GM12878 (cell line): ENCODE results near the gene BBC3. TPM values are rescaled to one million over a fixed set of nuclear protein-coding genes. Genes with fewer than 3 reads are reported as not detected.
A peak's percentile ranks its signal among the peaks of the same experiment; 100 is the strongest.

Source experiments
- CBFB ChIP-seq: IDR thresholded peaks from 2 replicates; pipeline ENCODE4 v1.6.1; 2016; ENCODE audit warnings: antibody characterized with exemption, low read depth
- CBX5 ChIP-seq: sonication (generic); IDR thresholded peaks from 2 replicates; pipeline ENCODE4 v1.6.1; 2016; ENCODE audit warnings: low read depth, moderate library complexity, mild to moderate bottlenecking, inconsistent platforms
- CHD2 ChIP-seq: IDR thresholded peaks from 2 replicates; pipeline ENCODE4 v1.6.1; 2011; ENCODE audit warnings: low read depth, low read length, improper control_type of control experiment, borderline replicate concordance
- CHD4 ChIP-seq: fragments of 200-600 bp; sonication (generic); IDR thresholded peaks from 2 replicates; pipeline ENCODE4 v1.6.1; 2016; ENCODE audit warnings: mild to moderate bottlenecking
- CREB1 ChIP-seq: IDR thresholded peaks from 2 replicates; pipeline ENCODE4 v1.6.1; 2012; ENCODE audit warnings: low read depth, mild to moderate bottlenecking, inconsistent platforms
- CTCF ChIP-seq, 3 experiments: IDR thresholded peaks in 2 of 3; conservative IDR thresholded peaks in 1 of 3; 2 replicates each; pipeline ENCODE4 v1.5.1; 2011; ENCODE audit warnings: low read depth in 3 of 3, low read length in 3 of 3, mild to moderate bottlenecking in 3 of 3, control low read depth in 2 of 3, moderate library complexity in 2 of 3, inconsistent platforms in 1 of 3, mixed read lengths in 1 of 3; ENCODE audit not compliant: control insufficient read depth in 2 of 3, insufficient read depth in 1 of 3; ENCODE audit errors: extremely low read depth in 1 of 3
- ESRRA ChIP-seq: IDR thresholded peaks from 2 replicates; pipeline ENCODE4 v1.6.1; 2012; ENCODE audit warnings: mild to moderate bottlenecking, low read length, improper control_type of control experiment
- FOXM1 ChIP-seq: IDR thresholded peaks from 2 replicates; pipeline ENCODE4 v1.6.1; 2012; ENCODE audit warnings: low read depth, mild to moderate bottlenecking, inconsistent platforms, low read length, moderate library complexity
- HDGF ChIP-seq: fragments of 450-650 bp; IDR thresholded peaks from 2 replicates; pipeline ENCODE4 v1.6.1; 2016; ENCODE audit warnings: antibody characterized with exemption
- IKZF1 ChIP-seq: fragments of 450-650 bp; conservative IDR thresholded peaks from 2 replicates; pipeline ENCODE4 v1.6.1; 2017; ENCODE audit warnings: antibody characterized with exemption, mild to moderate bottlenecking
- IRF3 ChIP-seq: fragments of 450-650 bp; IDR thresholded peaks from 2 replicates; pipeline ENCODE4 v1.6.1; 2014; ENCODE audit warnings: mild to moderate bottlenecking
- MAX ChIP-seq: IDR thresholded peaks from 2 replicates; pipeline ENCODE4 v1.6.1; 2012; ENCODE audit warnings: low read depth, low read length, improper control_type of control experiment
- MEF2A ChIP-seq: IDR thresholded peaks from 2 replicates; pipeline ENCODE4 v1.6.1; 2011; ENCODE audit warnings: low read depth, mild to moderate bottlenecking, low read length, moderate library complexity; ENCODE audit not compliant: insufficient read depth
- MYC ChIP-seq: IDR thresholded peaks from 2 replicates; pipeline ENCODE4 v1.6.1; 2011; ENCODE audit warnings: mild to moderate bottlenecking, low read length, moderate library complexity, inconsistent platforms; ENCODE audit not compliant: insufficient read depth, insufficient replicate concordance, insufficient read length, severe bottlenecking
- NR2C1 ChIP-seq: fragments of 450-650 bp; IDR thresholded peaks from 2 replicates; pipeline ENCODE4 v1.6.1; 2017; ENCODE audit warnings: antibody characterized with exemption, mild to moderate bottlenecking, moderate library complexity
- POLR2A ChIP-seq: IDR thresholded peaks from 2 replicates; pipeline ENCODE4 v1.6.1; 2011; ENCODE audit warnings: low read depth, mild to moderate bottlenecking, low read length
- RUNX3 ChIP-seq: IDR thresholded peaks from 2 replicates; pipeline ENCODE4 v1.6.1; 2012; ENCODE audit warnings: low read length, inconsistent platforms
- SIN3A ChIP-seq: IDR thresholded peaks from 2 replicates; pipeline ENCODE4 v1.6.1; 2012; ENCODE audit warnings: low read depth, low read length, improper control_type of control experiment
- SP1 ChIP-seq: IDR thresholded peaks from one replicate; pipeline ENCODE4 v1.6.1; 2011; ENCODE audit warnings: low read depth, low read length
- SPI1 ChIP-seq: IDR thresholded peaks from 2 replicates; pipeline ENCODE4 v1.6.1; 2011; ENCODE audit warnings: low read depth, mild to moderate bottlenecking, low read length, moderate library complexity, borderline replicate concordance; ENCODE audit not compliant: insufficient read depth
- STAT1 ChIP-seq: fragments of 450-650 bp; conservative IDR thresholded peaks from 2 replicates; pipeline ENCODE4 v1.6.1; 2014; ENCODE audit warnings: antibody characterized with exemption, mild to moderate bottlenecking
- SUZ12 ChIP-seq: fragments of 200-600 bp; sonication (generic); IDR thresholded peaks from one replicate; pipeline ENCODE4 v1.6.1; 2018; ENCODE audit warnings: antibody characterized with exemption, mild to moderate bottlenecking; ENCODE audit not compliant: unreplicated experiment
- YY1 ChIP-seq: IDR thresholded peaks from 2 replicates; pipeline ENCODE4 v1.6.1; 2011; ENCODE audit warnings: low read depth, mild to moderate bottlenecking, low read length
- ZBTB40 ChIP-seq: fragments of 450-650 bp; IDR thresholded peaks from 2 replicates; pipeline ENCODE4 v1.6.1; 2016; ENCODE audit warnings: mild to moderate bottlenecking, moderate library complexity, borderline replicate concordance
- polyA plus RNA-seq, 11 experiments: library from polyadenylated mRNA; depleted of rRNA in 4 of 11; unstranded in 6 of 11; stranded (reverse) in 5 of 11; fragments of >200 nt; fragmentation: Nextera tagmentation in 4 of 11; fragmentation: Illumina TruSeq in 1 of 11; extraction: Ambion mirVana in 4 of 11; extraction: Trizol in 1 of 11; gene quantifications; 1 replicate in 1 of 11; 2 replicates in 10 of 11; pipeline versions ENCODE4 v1.2.1 to v1.2.3, GENCODE V29; 2011 to 2016; ENCODE audit warnings: inconsistent platforms in 2 of 11, missing spikeins in 2 of 11, low read depth in 1 of 11
- total RNA-seq, 4 experiments: library from RNA; depleted of rRNA in 3 of 4; stranded (reverse); fragments of >200 nt in 3 of 4; fragmentation: Illumina TruSeq in 1 of 4; extraction: Trizol in 1 of 4; gene quantifications; 2 replicates each; pipeline versions ENCODE4 v1.2.1 to v1.2.3, GENCODE V29; 2013 to 2021

Gene BBC3
- total and polyA plus RNA-seq, 10 of the 15 experiments (the other 5 are each of a cell fraction or from before 2014, with no cell fraction given) = 0.10 to 17.9 (median 7.5) TPM

- TF ChIP-seq CREB1 = 0 out of 2 replicates have a peak, but pooled peaks have one; percentile 42
- 0 out of 2 replicates have a peak, but pooled peaks have one; percentile 41 for TF ChIP-seq CBFB
- TF ChIP-seq ESRRA = 0 out of 2 replicates have a peak, but pooled peaks have one; percentile 41
- TF ChIP-seq IKZF1 = peak; percentile 94
- no peak for TF ChIP-seq SUZ12
- TF ChIP-seq FOXM1 = no peak
- peak; percentile 55 for TF ChIP-seq YY1
- TF ChIP-seq RUNX3 = peak; percentile 38
- no peak for TF ChIP-seq NR2C1
- peak; percentile 39 for TF ChIP-seq MYC
- TF ChIP-seq MEF2A = 0 out of 2 replicates have a peak, but pooled peaks have one; percentile 35
- TF ChIP-seq SPI1 = 0 out of 2 replicates have a peak, but pooled peaks have one; percentile 1
- peak; percentile 80; the same call in 1 of the 2 replicates for TF ChIP-seq STAT1
- TF ChIP-seq IRF3 = no peak
- TF ChIP-seq ZBTB40 = peak; percentile 66; the same call in 1 of the 2 replicates
- TF ChIP-seq CHD2 = no peak; the same call in 1 of the 2 replicates
- 0 out of 2 replicates have a peak, but pooled peaks have one; percentile 51 for TF ChIP-seq CHD4
- peak; percentile 93 to 99 (median 95); a peak in 5 of 6 replicates for TF ChIP-seq CTCF (IDR thresholded peaks at IDR 0.05 in 2 of 3, conservative IDR thresholded peaks at IDR 0.05 in 1 of 3; ENCODE audit: control insufficient read depth in 2 of 3, extremely low read depth in 1 of 3, insufficient read depth in 1 of 3, low read depth in 3 of 3, low read length in 3 of 3)
- TF ChIP-seq HDGF = peak; percentile 28; the same call in 1 of the 2 replicates
- peak; percentile 52 for TF ChIP-seq MAX
- peak; percentile 30 for TF ChIP-seq SP1
- TF ChIP-seq POLR2A = peak; percentile 85
- peak; percentile 65; the same call in 1 of the 2 replicates for TF ChIP-seq CBX5
- TF ChIP-seq SIN3A = peak; percentile 37; the same call in 1 of the 2 replicates
Measured at GRCh38 chr19:47243776-47244547, 13.0 kb upstream of the BBC3 start (continued).
